GM20000 (cell line): Measurements from ENCODE around the gene TSPAN12.

Experiments used
- DNase-seq: peaks from one replicate; pipeline ENCODE4 v3.0.0; 2012; ENCODE audit warnings: low spot score
- CTCF ChIP-seq: IDR thresholded peaks from 2 replicates; pipeline ENCODE4 v1.5.1; 2012; ENCODE audit warnings: mild to moderate bottlenecking, control low read depth; ENCODE audit errors: extremely low read depth, missing control alignments

The TSPAN12 gene

GRCh38 chr7:120859459-120859858, 1.5 kb upstream of the TSPAN12 start:
- TF ChIP-seq CTCF, result no peak
- no peak for DNase-seq

- DNase-seq, result peak; percentile 83
These were observed 1.2 kb downstream of the TSPAN12 start for GRCh38 chr7:120856621-120857352.

GRCh38 chr7:120856198-120856597, 1.7 kb downstream of the TSPAN12 start:
- TF ChIP-seq CTCF, result no peak
- DNase-seq, result no peak

More at GRCh38 chr7:120856621-120857352, 1.2 kb downstream of the TSPAN12 start:
- TF ChIP-seq CTCF, result no peak

- no peak for TF ChIP-seq CTCF
- DNase-seq, result no peak
These were observed 5.2 kb downstream of the TSPAN12 start for GRCh38 chr7:120852700-120853099.

GRCh38 chr7:120843109-120843508, 14.8 kb downstream of the TSPAN12 start:
- DNase-seq, result no peak
- no peak for TF ChIP-seq CTCF

GRCh38 chr7:120842121-120842621, 15.8 kb downstream of the TSPAN12 start:
- DNase-seq, result no peak
- no peak for TF ChIP-seq CTCF

GRCh38 chr7:120841608-120842007, 16.3 kb downstream of the TSPAN12 start:
- DNase-seq, result no peak
- TF ChIP-seq CTCF, result no peak
